Activated CD4-positive, CD25-positive, alpha-beta regulatory T cell treated with anti-CD3 and anti-CD28 coated beads, Interleukin-2, amount 50 U/mL, for 72 hours (primary cell): ENCODE results near the gene SBF2.

Experiments
- DNase-seq: peaks from one replicate; pipeline ENCODE4 v3.0.0; 2021

Gene SBF2

DNA sequence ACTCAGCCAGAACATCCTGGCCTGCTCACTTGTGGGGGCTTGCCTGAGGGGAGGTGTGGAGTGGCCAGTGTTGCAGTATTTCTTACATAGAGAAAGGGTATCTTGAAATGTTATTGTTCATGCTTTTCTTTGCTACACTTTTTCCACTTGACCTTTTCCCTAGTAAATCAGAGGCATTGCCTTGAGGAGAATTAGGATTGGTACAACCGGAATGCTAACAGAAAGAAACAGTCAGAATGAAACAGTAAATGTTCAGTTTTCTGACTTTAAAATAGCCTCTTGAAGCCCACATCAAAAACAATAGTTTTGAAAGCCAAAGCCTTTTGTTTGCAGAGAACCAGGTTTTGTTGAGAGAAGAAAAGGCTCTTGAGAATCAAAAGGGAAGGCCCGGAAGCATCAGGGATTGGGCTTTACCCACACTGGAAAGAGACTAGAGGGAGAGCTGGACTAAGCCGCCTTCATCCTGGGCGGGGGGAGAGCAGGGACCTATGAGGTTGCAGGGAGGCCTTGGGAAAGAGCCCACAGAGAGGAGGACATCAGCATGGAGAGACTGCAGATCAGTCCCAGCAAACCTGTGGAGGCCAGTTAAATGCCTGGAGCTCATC, 23.2 kb upstream of the SBF2 start:
- no peak for DNase-seq

DNA sequence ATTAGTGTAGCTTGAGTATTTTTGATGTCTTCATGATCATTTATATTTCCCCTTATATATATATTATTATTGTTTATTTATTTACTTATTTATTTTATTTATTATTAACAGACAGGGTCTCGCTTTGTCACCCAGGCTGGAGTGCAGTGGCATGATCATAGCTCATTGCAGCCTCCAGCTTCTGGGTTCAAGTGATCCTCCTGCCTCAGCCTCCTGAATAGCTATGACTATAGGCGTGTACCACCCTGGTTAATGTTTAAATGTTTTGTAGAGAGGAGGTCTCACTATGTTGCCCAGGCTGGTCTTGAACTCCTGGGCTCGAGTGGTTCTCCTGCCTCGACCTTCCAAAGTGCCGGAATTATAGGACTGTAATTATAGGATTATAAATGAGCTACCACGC, 21.1 kb upstream of the SBF2 start:
- no peak for DNase-seq

DNA sequence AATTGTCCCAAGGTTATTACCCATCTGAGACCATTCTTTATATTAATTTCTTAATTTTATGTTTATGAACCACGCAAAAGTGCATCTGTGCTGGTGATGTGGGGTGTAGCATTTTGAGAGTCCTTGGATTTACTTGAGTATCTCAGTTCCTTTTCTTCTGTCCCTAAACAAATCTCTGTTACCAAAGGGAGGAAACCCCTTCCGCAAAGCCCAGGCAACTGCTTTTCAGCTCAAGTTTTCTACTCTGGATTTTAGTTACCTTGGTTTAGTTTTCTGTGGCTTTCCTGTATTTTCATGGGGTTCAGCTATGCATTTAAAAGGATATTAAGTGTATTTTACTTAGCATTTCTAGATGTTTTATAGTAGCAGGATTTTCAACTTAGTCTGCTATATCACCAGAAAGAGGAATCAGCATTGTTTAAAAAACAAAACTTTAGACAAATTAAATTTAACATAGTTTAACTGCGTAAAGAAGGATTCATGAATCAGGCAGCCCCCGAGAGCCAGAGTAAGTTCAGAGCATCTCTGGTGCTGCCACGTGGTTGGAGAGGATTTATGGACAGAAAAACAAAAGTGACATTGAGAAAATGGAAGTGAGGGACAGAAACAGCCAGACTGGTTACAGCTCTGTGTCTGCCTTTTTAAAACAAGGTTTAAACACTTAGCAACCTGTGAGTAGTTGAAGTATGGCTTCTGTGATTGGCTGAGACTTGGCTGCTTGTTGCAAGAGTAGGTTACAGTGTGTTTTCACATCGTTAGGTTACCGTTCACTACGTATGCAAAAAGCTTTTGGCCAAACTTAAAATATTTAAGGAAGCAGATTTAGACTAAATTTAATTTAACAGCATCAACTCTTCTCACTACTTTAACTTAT, 20.4 kb upstream of the SBF2 start:
- DNase-seq = no peak

DNA sequence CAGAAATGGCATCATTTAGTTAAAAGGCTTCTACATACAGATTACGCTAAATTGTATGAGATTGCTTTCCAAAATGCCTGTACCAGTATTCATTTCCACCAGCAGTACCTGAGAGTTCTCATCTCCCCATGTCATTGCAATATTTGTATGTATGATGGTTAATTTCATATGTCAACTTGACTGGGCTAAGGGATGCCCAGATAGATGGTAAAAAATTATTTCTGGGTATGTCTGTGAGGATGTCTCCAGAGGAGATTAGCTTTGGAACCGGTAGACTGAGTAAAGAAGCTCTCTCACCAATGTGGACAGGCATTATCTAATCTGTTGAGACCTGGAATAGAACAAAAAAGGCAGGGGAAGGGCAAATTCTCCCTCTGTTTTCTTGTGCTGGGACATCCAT, 17.8 kb upstream of the SBF2 start:
- no peak for DNase-seq

DNA sequence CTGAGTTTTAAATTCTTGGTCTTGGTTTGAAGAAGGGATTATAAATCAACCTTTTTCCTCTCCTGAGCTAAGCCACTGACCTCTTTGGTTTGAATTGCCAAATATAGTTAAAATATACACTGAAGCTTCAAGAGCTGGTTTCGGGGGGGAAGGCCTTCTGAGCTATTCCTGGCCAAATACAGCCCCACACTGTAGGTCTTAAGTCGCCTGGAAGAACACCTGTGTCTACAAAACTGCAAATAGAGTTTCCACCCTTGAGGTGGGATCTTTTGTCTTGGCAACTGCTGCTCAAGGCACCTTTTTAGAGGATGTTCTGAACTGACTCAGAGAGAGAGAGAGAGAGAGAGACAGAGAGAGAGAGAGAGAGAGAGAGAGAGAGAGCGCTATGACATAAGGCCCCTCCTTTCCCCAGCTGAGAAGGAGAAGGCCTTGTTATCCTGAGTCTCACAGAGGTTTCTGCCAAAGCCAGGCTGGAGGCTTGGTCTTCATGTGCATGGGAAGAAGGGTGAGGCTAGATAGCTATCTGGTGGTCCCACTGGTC, 16.4 kb upstream of the SBF2 start:
- DNase-seq = no peak

DNA sequence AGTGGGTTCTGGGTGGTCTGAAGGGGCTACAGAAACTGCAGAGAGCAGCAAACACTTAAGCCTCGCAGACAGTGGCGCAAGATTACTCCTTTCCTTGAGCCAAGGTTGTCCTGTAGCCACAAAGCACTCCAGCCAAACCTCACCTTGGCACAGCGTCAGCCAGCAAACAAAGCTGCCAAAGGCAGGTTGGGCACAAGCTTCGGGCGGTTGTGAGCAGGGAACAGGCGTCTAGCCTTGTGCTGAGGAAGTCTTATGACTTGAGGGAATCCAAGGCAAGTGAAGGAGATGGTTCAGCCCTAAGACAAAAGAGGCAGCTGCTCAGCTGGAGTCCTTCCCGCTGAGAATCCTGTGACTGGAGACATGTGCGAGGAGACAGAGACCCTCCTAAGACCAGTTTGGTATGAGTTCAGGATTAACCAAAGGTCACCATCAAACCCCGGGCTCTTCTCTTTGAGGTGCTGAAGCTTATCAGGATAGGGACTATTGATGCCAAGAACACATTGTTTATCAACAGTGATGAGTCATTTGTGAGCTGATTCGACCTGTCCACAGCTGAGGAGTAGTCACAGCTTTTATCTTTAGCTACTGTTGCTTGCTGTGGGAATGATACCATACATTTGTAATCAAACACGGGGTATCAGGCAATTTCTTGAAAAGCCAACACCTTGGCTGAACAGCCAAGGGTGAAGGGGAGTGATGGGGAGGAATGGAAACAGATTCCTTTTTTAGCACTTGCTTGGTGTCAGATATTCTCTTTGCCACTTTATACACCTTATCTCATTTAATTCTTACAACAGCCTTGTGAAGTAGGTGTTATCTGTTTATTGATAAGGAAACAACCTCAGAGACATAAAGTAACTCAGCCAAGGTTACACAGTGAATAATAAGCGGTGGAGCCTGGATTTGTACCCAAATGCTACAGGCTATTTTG, 15.4 kb upstream of the SBF2 start:
- DNase-seq = no peak

DNA sequence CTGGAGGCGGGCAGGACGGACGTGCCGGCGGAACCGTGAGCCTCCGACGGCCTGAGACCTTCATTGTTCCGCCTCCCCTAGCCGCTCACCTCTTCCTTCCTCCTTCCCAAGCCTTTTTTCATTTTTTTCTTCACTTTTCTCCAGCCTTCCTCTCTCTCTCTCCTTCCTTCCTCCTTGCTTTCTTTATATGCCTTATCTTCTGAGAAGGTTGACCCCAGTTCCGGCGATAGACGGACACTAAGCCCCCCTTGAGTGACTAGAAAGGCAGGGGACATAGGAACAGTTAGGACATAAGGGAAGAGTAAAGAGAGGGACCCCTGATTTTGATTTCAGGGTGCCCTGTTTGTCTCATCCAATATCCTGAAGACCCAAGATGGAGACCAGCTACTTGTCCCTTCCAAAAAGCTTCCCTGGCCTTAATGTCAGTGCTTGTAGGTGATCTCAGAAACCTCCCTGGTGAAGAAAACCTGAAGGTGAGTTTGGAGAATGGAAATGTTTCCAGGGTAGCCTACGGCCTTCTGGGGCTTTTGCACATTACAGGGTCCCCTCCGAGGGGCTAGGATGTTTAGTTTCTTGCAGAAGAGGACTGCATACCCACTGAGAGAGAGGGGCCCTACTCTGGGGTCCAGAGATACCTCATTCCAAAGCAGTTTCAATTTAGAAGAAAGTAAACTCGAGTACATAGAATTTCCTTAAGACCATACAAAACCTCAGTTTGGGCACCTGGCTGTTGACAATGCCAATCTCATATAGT, 14.4 kb upstream of the SBF2 start:
- no peak for DNase-seq

DNA sequence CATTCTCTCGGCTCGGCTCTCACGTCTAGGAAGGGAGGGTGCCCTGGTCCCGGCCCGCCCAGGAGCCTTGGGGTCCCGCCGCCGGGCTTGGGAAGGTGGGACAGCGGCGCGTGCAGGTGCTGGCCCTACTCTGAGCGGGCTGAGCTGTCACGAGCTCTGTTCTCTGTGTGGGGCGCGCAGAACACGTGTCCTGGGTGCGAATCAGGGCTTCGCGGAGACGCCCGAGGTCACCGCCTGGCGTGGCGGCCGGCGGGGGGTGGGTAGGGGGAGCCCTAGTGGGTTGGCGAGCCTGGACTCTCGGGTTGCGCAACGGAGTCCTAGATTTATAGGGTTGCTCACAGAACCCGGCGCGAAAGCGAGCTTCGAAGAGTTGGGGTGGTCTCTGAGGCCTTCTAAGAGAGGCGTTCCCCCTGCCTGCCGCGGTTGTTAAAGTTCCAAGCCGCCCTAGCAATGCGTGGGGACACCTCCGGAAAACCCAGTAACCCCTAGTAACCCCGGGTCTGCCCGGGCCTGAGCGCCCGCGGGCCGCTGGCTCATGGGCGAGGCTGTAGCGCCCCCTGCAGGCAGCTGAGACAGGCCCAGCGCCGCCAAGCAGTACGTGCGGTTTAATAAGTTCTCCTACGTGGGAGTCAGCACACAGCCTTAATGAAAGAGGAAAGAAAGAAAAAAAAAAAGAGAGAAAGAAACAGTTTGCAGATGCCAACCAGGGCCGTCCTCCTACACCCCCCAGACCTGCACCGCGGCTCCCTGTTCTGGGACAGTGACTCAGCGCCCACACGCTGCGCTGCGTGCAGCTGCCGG, 13.6 kb upstream of the SBF2 start:
- peak; percentile 87 for DNase-seq

DNA sequence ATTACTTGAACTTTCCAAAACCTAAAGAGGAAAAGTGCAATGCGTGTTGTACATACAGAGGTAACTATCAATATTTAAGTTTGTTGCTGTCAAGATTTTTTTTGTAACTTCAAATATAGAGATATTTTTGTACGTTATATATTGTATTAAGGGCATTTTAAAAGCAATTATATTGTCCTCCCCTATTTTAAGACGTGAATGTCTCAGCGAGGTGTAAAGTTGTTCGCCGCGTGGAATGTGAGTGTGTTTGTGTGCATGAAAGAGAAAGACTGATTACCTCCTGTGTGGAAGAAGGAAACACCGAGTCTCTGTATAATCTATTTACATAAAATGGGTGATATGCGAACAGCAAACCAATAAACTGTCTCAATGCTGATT, 13.0 kb upstream of the SBF2 start:
- DNase-seq = no peak

DNA sequence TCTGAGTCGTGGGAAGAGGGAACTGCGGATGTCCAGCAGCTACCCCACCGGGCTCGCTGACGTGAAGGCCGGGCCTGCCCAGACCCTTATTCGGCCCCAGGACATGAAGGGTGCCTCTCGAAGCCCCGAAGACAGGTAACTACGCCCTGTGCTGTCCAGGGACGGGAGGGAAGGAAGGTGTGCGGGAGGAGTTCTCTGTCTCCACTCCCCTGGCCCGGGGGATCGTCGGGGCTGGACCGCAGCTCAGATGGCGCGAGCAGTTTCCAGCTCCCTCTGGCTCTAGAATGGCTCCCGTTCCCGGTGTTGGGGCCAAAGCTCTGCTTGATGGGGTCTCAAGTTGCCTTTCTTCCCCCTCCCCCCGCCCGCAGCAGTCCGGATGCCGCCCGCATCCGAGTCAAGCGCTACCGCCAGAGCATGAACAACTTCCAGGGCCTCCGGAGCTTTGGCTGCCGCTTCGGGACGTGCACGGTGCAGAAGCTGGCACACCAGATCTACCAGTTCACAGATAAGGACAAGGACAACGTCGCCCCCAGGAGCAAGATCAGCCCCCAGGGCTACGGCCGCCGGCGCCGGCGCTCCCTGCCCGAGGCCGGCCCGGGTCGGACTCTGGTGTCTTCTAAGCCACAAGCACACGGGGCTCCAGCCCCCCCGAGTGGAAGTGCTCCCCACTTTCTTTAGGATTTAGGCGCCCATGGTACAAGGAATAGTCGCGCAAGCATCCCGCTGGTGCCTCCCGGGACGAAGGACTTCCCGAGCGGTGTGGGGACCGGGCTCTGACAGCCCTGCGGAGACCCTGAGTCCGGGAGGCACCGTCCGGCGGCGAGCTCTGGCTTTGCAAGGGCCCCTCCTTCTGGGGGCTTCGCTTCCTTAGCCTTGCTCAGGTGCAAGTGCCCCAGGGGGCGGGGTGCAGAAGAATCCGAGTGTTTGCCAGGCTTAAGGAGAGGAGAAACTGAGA, 12.2 kb upstream of the SBF2 start:
- no peak for DNase-seq

DNA sequence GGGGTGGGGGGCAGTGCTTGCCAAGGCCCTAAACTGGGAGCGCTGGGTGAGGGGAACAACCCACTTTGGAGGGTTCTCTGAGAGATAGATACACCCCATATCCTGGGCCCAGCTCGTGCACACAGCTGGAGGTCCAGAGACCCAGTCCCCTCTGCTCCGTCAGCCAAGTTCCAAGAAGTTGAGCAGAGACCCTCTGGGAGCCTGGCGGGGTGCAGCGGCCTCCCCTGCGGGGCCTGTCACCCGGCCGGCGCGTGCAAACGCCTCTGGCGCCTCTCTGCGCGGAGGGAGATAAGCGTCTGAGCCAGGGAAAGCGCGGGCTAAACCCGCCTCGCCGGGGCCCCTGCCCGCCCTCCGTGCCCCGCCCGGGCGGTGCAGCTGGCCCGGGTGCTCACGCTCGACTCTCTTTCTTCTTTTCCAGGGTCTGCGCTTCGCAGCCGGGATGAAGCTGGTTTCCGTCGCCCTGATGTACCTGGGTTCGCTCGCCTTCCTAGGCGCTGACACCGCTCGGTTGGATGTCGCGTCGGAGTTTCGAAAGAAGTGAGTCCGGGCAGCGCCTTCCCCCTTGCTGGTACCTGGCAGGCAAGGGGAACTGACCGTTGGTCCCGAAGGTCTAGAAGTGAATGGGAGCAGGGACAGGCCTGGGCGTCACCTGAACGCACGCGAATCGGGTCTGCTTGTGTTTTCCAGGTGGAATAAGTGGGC, 11.4 kb upstream of the SBF2 start:
- peak; percentile 44 for DNase-seq

DNA sequence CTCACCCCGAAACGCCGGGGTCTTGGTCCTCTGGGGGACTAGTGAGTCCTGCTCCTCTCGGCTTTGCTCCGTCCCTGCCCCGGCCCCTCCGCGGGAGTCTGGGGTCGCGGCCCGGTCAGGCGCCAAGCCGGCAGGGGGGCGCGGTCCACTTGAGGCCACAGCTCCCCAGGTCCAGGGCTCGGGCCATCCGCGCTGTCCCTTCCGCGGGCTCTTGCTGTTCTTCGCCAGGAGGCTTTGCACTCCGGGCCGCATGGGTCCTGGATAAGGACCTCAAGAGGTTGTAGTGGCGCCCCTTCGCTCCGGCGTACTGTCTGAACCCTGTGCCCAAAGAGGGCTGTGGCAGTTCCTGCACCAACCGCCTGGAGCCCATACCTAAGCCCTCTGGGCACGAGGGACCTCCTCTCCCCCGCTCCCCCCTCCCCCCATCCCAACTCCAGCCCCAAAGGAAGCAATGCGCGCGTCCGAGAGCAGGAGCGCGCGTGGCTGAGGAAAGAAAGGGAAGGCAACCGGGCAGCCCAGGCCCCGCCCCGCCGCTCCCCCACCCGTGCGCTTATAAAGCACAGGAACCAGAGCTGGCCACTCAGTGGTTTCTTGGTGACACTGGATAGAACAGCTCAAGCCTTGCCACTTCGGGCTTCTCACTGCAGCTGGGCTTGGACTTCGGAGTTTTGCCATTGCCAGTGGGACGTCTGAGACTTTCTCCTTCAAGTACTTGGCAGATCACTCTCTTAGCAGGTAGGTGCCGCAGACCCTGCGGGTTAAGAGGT, 10.7 kb upstream of the SBF2 start, which contains the start of gene ADM:
TSS of gene ADM (plus strand) at position 579 of the 767 bp plus-strand sequence. CDS start 628 bp downstream, outside the sequence.
- DNase-seq = peak; percentile 38

DNA sequence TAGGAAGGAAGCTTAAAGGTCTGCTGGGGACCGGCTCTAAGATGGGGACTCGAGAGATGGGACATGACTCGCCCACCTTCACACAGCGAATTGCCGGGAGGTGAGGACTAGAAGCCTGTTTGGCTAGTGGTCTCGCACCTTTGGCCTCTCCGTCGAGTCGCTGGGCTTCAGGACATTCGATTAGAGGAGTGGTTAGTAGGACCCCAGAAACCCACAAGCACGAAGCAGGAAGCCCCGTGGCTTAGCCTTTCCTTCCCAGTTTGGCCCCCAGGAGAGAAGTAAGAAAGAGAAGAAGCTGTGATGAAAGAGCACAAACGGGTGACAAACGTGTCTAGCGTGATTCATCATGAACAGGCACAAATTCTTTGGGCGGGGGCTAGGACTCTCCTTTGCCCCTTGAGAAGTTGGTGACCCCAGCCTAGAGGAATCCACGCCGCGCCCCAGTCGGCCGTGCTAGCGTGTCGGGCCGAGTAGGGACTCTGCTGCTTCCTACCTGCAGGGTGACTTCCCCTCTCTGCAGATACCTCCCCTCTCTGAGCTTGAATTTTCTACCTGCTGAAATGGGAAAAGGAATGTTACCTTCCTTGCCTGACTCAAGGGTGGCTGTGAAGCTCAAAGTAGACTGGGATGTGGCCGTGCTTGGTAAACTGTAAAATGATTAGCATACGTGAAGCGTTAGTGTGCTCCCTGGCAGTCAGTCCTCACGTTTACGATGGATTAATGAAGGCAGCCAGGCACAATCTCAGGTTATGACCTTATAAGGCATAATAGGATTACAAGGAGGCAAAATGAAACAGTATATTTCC, 9.7 kb upstream of the SBF2 start:
- DNase-seq = peak; percentile 43

DNA sequence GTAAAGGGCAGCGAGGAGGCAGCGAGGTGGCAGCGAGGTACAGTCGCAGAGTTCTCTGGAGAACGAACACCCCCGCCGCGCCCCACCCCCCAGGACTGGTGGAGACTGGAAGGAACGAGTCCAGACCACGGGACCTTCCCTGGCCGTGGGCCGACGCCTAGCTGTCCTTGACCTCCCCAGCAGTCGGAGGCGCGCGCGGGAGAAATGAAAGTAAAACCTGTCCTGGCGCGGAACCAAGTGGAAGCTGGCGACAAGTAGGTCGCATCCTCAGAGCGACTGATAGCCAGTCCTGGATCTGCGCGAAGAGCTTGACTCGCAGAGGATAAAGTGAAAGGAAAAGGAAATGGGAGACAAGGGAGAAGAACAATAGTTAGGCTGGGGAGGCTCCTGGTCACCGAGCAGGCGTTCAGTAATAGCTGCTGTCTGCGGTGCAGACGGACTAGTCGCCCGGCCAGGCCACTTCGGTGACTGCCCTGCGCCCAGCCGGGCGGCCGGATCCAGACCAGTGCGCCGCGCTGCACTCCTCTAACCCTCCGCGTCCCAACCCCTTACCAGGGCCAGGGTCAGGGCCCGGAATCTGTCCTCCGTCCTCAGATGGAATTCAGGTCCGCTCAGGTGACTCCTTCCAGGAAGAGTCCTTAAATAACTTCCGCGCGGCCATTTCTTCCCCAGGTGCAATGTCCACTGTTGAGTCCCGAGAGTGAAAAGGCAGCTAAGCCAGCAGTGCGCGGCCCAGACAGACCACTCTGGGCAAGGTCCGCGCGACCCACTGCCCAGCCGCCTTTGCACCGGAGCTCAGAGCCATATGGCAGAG, 8.9 kb upstream of the SBF2 start:
- DNase-seq = peak; percentile 68

DNA sequence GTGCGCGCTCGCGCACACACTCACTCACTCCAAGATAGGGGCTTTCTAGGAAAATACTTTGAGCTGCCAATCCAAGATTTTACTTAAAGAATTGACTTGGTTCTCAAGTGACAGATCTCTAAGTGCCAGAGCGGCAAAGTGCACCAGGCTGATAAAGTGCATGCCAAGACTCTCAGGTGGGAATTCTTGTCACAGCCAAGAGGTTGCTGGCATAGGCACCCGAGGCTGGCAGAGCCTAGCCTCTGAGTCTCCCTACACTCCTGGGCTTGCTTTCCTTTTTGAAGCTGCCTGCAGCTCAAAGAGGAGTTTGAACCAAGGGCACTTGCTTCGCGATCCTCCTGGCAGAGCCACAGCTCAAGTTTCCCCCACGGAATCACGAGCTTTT, 8.3 kb upstream of the SBF2 start:
- no peak for DNase-seq

DNA sequence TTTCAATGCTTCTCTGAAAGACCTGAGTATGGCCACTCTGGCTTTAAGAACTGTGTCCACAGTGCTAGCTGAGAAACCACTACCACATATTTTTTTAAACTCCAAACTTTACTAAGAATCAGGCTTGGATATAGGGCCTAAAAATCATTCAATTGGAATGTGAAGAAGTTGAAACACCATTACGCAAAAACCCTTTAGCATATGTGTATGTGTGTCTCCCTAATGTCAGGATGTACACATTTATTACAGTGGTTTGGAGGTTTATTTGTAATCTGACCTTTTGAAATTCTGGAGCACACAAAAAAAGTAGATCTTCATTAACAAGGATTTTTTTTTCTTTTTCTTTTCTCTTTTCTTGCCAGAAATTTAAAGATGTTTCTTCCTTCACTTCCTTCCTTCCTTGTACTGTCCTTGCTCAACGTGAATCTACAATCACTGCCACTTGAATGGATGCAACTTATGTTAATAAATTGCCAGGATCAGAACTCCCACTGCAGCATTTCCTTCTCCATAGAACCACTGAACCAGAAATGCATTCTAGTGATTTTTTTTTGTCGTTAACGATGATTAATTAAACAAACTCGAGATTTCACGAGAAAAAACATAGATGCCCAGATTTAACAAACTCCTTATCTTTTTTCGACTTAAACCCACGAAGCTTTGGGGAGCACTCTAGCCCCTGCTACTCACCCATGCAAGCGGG, 7.8 kb upstream of the SBF2 start:
- DNase-seq = no peak
